HG02678 (cell line): ENCODE results near the gene RPL22L1.
"Not testable (repeated sequence)": the region's sequence is repeated elsewhere in the genome, so short reads cannot be mapped to it uniquely, and the experiment has no call there.

Experiments
- ATAC-seq: cut with Tn5 transposase; IDR thresholded peaks from one replicate; pipeline ENCODE4 v1.9.1; 2021; ENCODE audit warnings: mild to moderate bottlenecking, moderate library complexity; ENCODE audit not compliant: unreplicated experiment

RPL22L1 gene

GRCh38 chr3:170884109-170884930, 14.3 kb upstream of the RPL22L1 start:
- not testable (repeated sequence) for ATAC-seq

- not testable (repeated sequence) for ATAC-seq
Measured at GRCh38 chr3:170878688-170879087, 8.7 kb upstream of the RPL22L1 start.

- ATAC-seq: not testable (repeated sequence)
Measured at GRCh38 chr3:170877311-170877710, 7.3 kb upstream of the RPL22L1 start.

DNA sequence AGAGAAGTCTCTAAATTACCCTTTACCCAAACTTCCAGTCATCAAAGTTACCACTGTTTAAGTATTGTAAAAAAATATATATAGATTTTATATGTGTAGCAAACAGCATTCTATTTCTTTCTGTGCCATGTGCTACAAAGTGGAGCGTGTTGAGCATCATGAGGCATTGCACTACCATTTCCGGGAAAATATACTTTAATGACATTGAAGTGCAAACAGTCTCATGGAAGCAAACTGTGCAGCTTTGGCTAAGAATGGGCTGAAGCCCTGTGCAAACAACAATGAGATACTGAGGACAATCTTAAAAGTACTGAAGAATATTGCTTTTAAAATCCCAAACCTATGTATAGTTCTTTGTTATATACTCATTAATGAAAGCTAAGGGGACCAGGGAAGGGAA, 6.5 kb upstream of the RPL22L1 start:
- ATAC-seq: no peak

GRCh38 chr3:170869239-170869590, 780 bp downstream of the RPL22L1 start:
- ATAC-seq: no peak

GRCh38 chr3:170868577-170869238, 1.3 kb downstream of the RPL22L1 start:
- no peak for ATAC-seq

DNA sequence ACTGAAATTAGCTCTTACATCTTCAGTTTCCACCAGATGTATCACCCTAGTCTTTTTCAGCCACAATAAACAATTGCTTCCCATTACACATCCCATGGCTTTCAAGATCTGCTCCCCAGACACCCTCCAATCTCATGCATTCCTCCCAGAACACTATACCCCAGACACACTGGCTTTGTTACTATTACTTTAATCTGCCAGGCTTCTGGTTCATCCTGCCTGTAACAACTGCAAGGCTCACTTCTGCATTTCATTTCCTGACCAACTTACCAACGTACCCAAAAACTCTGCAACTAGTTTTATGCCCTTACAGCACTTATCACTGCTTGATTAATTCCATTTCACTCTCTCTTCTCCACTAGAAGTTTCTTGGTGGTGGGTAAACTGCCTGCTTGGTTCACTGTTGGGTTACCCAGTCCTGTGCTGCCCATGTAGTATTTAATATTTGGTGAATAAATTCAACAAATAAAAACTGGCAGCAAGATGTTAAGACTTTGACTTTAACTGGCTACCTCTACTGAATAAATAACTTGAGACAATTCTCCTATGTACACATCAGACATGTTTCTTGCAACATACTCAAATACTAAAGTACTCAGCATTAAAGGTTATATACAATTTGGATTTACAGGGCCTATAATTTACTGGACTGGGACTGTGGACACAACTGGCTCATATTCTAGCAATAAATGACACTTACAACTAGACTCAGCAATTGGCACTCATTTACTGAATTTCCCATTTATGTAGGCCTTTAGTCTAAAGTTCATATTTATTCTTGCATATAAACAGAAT, 2.7 kb downstream of the RPL22L1 start:
- ATAC-seq: no peak

GRCh38 chr3:170866499-170866898, 3.5 kb downstream of the RPL22L1 start:
- ATAC-seq: no peak

- ATAC-seq: no peak
Measured at GRCh38 chr3:170865209-170866094, 4.5 kb downstream of the RPL22L1 start.

GRCh38 chr3:170864525-170865208, 5.3 kb downstream of the RPL22L1 start:
- no peak for ATAC-seq

- no peak for ATAC-seq
Measured at GRCh38 chr3:170863816-170864215, 6.2 kb downstream of the RPL22L1 start.

GRCh38 chr3:170862618-170863374, 7.2 kb downstream of the RPL22L1 start:
- no peak for ATAC-seq

- ATAC-seq: no peak
Measured at GRCh38 chr3:170858599-170858998, 11.4 kb downstream of the RPL22L1 start.

GRCh38 chr3:170852324-170852723, 17.7 kb downstream of the RPL22L1 start:
- ATAC-seq: no peak

DNA sequence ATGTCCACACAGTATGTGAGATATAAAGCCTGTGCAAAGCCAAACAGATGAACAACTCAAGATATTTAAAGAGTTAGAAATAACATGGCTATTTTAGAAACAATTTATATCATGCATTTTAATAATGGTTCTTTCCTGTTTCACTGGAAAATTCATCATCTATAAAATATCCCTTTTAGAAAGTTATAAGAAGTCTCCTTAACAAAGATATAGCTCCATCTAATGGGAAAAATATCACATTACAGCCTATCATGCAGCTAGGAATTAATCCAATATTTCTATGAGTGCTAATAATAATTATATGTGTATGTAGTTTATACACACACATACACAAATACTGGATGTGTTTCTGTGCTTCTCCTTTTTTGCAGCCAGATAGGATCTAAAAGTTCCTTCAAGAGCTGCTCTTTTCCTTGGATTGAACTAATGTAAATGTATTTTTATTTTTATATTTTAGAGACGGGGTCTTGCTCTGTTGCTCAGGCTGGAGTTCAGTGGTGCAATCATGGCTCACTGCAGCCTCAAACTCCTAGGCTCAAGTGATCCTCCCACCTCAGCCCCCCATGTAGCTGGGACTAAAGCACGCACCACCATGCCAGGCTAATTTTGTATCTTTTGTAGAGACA, 21.6 kb downstream of the RPL22L1 start:
- ATAC-seq: no peak

- ATAC-seq: no peak
Measured at GRCh38 chr3:170844377-170844776, 25.6 kb downstream of the RPL22L1 start.

DNA sequence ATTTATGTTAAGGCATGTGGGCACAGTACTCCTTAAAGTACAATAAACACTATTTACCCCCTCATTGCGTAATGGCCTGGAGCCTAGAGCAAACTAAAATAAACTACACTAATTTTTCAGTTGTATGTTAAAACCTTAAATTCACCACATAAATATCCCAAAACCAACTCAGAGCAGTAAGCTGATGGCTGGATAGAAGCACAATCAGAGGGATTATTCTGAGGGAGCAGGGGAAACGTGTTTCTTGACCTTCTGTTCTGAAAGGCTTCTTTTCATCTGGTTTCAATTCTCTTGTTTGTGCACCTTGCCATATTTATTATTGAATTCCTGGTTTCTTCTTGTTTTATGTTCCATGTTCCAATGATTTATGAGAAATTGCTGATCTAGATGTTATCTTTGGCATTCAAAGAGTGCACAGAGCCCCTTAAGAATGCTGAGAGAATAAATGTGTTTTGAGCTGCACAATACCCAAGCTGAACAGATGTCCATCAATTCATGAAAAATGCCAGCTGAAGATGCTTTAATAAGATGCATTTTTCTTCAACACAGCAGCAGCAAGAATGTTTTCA, 29.6 kb downstream of the RPL22L1 start:
- ATAC-seq: no peak

DNA sequence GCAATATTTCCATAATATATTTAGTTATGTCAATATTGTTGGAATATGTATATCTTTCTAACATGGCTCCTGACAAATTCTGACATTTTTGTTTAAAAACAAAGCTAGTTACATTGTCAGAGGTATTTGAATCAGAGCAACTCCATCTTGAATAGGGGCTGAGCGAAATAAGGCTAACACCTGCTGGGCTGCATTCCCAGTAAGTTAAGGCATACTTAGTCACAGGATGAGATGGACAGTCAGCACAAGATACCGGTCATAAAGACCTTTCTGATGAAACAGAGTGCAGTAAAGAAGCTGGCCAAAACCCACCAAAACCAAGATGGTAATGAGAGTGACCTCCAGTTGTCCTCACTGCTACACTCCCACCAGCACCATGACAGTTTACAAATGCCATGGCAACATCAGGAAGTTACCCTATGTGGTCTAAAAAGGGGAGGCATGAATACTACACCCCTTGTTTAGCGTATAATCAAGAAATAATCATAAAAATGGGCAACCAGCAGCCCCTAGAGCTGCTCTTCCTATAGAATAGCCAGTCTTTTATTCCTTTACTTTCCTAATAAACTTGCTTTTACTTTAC, 30.4 kb downstream of the RPL22L1 start:
- ATAC-seq: no peak
